ENCODE data around the gene ARID4A. TPM values are rescaled to one million over a fixed set of nuclear protein-coding genes. Genes with fewer than 3 reads are reported as not detected.
"Not testable (repeated sequence)": the region's sequence is repeated elsewhere in the genome, so short reads cannot be mapped to it uniquely, and the experiment has no call there.

The ARID4A gene
- total RNA-seq, 2 experiments from 2014 or later: 32.2 to 35.8 TPM

DNA sequence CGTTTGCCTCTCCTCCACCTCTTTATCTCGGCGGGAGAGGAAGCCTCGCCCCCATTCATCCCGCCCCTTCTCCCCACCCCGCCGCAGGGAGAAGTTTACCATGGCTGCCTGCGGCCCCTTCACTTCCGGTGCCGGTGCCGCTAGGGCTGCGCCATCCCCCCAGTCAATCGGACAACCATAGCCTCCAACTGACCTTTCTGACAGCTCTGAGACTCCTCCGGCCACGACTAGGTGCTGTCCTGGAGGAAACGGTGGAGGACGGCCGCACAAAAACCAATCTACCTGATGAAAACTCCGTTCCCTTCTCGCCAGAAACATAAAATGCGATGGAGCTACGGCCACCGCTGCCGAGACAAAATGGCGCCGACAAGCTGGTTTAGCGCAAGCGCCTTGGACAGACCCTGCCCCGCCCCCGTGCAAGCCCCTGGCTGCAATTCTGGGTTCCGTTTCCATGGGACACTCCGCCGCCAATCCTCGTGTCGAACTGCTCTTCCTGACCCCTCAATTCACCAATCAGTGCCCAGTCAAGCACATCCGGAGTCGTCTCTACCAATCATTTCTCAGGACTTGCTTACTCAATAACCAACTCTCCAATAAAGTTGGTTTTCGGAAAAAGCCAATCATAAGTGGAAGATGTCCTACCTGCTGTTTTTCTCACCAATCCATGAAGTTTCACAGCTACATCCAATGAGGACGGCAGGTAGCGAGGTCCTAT, 436 bp upstream of the ARID4A start:
- ATAC-seq (peak; percentile 88), DNase-seq (peak; percentile 99)
- Mint-ChIP-seq H3K4me3 (no peak overlapping the region), H3K27me3 (no peaks in the 10 kb centered on the region), H3K36me3 (peaks cover 38% of the 10 kb centered on the region), H3K27ac (no peak overlapping the region), H3K4me1 (peaks cover 43% of the 10 kb centered on the region), H3K9me3 (ENCODE audit: low read depth) (no peaks in the 10 kb centered on the region)
- CTCF ChIA-PET: interaction anchor here (0.7 to 2.1 kb wide), 10 partner anchors 10 to 129 kb away, joined by 3 to 11 read pairs (median 4); partner anchors contain the start of genes KIAA0586, PSMA3, TIMM9 and TOMM20L

DNA sequence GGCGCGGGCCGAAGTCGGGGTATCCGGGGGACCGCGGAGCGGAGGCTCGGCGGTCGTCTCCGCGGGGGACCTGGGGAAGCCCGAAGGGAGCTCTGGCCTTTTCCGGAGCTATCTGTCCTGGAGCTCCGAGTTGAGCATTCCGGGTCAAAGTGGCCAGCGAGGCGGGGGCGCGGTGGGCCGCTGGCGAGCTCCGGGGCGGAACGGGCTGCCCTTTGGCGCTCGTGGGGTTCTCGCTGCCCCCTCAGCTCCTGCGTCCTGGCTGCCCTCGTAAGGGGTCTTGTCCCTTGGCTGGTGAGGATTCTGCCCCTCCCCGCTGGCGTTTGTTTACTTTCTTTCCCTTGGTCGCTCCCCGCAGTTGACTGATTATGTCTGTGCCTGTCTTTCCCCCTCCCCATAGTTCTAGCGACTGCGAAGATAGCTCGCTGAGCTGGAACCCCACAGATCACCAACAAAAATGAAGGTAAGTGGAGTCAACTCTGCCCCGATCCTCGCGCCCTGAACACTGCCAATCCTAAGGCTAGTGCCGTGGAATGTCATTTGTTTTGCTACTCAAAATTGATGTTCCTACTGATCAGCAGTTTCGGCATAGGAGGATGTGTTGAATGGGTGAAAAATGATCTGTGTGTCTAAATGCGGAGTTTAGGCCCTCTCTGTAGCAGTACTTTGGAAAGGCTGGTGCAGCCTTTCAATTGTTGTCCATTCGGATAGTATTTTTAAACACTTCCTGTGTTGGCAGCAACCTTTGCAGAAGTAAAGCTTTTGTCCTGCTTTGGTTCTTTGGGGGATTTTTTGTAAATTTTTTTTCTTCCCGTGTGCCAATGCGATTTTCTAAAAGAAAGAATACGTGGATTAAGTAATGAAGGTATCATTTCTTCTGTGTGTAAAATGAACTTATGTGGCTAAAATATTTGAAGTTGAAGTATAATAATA, 1.3 kb downstream of the ARID4A start:
- CTCF ChIA-PET: interaction anchor here (1.0 kb wide), 1 partner anchor 21 kb away, joined by 3 read pairs; no protein-coding TSS in a partner anchor
- Mint-ChIP-seq H3K4me3 (peak overlapping the region; percentile 95), H3K4me1 (peaks cover 35% of the 10 kb centered on the region), H3K27ac (peak overlapping the region; percentile 85), H3K36me3 (peaks cover 33% of the 10 kb centered on the region), H3K9me3 (ENCODE audit: low read depth) (no peaks in the 10 kb centered on the region), H3K27me3 (no peaks in the 10 kb centered on the region)
- ATAC-seq: no peak
- peak; percentile 49 for DNase-seq

DNA sequence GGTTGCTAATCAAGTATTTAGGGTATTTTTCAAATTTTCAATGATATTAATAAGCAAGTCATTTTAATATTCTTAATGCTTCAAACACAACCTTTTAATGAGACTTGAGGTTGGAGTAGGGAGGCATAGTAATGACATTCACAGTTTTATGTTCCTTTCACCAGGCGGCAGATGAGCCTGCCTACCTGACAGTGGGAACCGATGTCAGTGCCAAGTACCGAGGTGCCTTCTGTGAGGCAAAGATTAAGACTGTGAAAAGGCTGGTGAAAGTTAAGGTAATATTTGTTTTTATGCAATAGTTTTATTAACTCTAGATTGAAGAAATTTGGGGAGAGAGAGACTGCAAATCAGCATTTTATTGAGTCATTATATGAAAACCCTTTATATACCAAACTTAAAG, 3.1 kb downstream of the ARID4A start:
- no peak overlapping the region for H3K27ac Mint-ChIP-seq
- H3K9me3 Mint-ChIP-seq (ENCODE audit: low read depth): no peaks in the 10 kb centered on the region
- no peaks in the 10 kb centered on the region for H3K27me3 Mint-ChIP-seq
- peaks cover 36% of the 10 kb centered on the region for H3K36me3 Mint-ChIP-seq
- no peak for DNase-seq
- CTCF ChIA-PET: no interaction called here
- peaks cover 23% of the 10 kb centered on the region for H3K4me1 Mint-ChIP-seq
- no peak overlapping the region for H3K4me3 Mint-ChIP-seq
- no peak for ATAC-seq

DNA sequence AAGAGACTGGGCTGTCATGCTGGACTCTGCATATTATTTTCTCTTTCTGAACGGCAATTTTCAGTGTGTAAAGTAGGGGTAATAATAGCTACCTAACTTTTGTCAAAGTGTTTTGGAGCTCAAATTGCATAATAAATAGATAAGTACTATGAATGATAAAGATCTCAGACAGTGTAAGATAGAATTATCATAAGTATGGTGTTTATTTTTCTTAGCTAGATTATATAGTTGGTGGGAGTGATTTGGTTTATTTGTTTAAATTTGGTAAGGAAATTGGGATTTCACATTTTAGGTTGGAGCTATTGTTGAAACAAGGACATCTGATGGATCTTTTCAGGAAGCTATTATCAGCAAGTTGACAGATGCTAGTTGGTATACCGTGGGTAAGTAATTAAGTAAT, 7.4 kb downstream of the ARID4A start:
- no peak for ATAC-seq
- no peak overlapping the region for H3K27ac Mint-ChIP-seq
- H3K9me3 Mint-ChIP-seq (ENCODE audit: low read depth): no peaks in the 10 kb centered on the region
- H3K27me3 Mint-ChIP-seq: no peaks in the 10 kb centered on the region
- H3K4me3 Mint-ChIP-seq: no peak overlapping the region
- CTCF ChIA-PET: interaction anchor here (1.0 to 2.0 kb wide), 2 partner anchors 21 to 28 kb away, joined by 4 read pairs; no protein-coding TSS in a partner anchor
- H3K4me1 Mint-ChIP-seq: peaks cover 13% of the 10 kb centered on the region
- no peak for DNase-seq
- H3K36me3 Mint-ChIP-seq: peaks cover 45% of the 10 kb centered on the region

DNA sequence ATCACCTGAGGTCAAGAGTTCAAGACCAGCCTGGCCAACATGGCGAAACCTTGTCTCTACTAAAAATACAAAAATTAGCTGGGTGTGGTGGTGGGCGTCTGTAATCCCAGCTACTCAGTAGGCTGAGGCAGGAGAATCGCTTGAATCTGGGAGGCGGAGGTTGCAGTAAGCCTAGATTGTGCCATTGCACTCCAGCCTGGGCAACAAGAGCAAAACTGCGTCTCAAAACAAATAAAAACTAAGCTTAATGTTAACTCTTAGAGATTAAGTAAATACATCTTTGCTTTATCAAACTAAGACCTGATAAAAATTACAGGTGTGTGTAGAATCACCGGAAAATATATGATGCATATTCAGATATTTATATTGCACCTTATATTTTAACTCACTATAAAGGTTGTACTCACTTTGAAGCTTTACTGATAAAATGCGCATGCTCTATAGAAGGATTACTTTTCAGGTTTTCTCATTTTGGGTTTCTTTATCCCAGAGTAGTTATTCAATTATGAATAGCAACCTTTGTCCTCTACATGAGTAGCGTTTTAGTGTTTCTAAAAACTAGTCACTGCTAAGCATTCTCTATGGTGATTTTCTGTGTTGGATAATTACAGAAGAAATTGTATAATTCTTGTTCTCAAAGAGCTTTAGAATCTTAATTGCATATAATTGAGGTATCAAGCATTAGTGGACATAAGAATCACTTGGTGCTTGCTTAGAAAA, 9.4 kb downstream of the ARID4A start:
- CTCF ChIA-PET: interaction anchor here (1.4 to 2.0 kb wide), 2 partner anchors 9 to 19 kb away, joined by 4 read pairs; partner anchors contain the start of gene ARID4A
- Mint-ChIP-seq H3K4me1 (peaks cover 6% of the 10 kb centered on the region), H3K27me3 (no peaks in the 10 kb centered on the region), H3K4me3 (no peak overlapping the region), H3K9me3 (ENCODE audit: low read depth) (no peaks in the 10 kb centered on the region), H3K27ac (no peak overlapping the region), H3K36me3 (peaks cover 40% of the 10 kb centered on the region)
- ATAC-seq (no peak), DNase-seq (no peak)

DNA sequence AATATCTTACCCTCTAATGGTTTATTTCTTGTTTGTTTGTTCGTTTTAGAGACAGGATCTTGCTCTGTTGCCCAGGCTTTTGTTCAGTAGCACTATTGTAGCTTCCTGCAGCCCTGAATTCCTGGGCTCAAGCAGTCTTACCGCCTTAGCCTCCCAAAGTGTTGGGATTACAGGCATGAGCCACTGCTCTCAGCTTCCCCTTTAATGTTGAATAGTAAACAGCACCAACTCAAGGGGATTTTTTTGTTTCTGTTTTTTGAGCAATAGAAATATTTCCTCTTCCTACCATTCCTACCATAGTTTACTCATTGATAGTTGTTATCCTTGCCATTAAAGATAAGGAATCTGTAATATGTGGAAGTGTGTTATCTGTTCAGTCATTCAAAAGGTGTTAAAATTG, 10.7 kb downstream of the ARID4A start:
- no peak overlapping the region for H3K4me3 Mint-ChIP-seq
- DNase-seq (no peak), ATAC-seq (no peak)
- H3K36me3 Mint-ChIP-seq: peaks cover 33% of the 10 kb centered on the region
- CTCF ChIA-PET: no interaction called here
- H3K27ac Mint-ChIP-seq: no peak overlapping the region
- H3K9me3 Mint-ChIP-seq (ENCODE audit: low read depth): no peaks in the 10 kb centered on the region
- H3K27me3 Mint-ChIP-seq: no peaks in the 10 kb centered on the region
- peaks cover 3% of the 10 kb centered on the region for H3K4me1 Mint-ChIP-seq

DNA sequence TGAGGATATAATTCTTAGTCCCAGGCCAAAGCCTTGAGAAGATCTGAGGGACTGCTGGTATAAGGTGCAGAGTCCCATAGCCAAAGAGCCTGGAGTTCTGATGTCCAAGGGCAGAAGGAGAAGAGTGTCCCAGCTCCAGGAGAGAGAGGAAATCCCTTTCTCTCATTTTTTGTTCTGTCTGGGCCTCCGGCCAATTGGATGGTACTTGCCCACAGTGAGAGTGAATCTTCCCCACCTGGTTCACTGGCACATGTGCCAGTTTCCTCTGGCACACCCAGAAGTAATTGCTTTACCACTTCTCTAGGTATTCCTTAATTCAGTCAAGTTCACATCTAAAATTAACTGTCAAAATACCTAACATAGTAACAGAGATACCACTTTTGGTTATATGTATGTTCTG, 15.3 kb downstream of the ARID4A start:
- Mint-ChIP-seq H3K4me1 (peaks cover 2% of the 10 kb centered on the region), H3K27ac (no peak overlapping the region), H3K9me3 (ENCODE audit: low read depth) (no peaks in the 10 kb centered on the region), H3K4me3 (no peak overlapping the region), H3K27me3 (no peaks in the 10 kb centered on the region), H3K36me3 (peaks cover 28% of the 10 kb centered on the region)
- no peak for ATAC-seq
- CTCF ChIA-PET: interaction anchor here (0.9 kb wide), 1 partner anchor 15 kb away, joined by 3 read pairs; the partner anchor contains the start of gene ARID4A
- no peak for DNase-seq

DNA sequence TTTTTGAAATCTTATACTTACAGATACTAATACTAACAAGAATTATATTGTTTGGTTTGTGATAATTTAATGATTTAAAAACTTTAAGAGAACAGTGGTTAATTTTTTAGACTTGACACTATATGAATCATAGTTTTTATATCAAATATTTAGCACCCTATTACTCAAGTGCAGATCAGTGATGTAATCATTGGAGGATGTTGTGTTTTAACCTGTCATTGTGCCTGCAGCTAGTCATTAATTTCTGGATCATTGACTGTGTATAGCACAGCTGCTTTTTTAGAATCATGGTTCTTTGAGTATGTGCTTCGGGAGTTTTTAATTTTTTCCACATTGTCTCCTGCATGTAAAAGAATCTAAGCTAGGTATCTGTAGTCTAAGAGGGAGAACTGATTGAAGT, 17.3 kb downstream of the ARID4A start:
- Mint-ChIP-seq H3K27me3 (no peaks in the 10 kb centered on the region), H3K27ac (no peak overlapping the region), H3K9me3 (ENCODE audit: low read depth) (no peaks in the 10 kb centered on the region), H3K36me3 (peaks cover 23% of the 10 kb centered on the region), H3K4me3 (no peak overlapping the region), H3K4me1 (peaks cover 2% of the 10 kb centered on the region)
- CTCF ChIA-PET: no interaction called here
- ATAC-seq: no peak
- DNase-seq: no peak

DNA sequence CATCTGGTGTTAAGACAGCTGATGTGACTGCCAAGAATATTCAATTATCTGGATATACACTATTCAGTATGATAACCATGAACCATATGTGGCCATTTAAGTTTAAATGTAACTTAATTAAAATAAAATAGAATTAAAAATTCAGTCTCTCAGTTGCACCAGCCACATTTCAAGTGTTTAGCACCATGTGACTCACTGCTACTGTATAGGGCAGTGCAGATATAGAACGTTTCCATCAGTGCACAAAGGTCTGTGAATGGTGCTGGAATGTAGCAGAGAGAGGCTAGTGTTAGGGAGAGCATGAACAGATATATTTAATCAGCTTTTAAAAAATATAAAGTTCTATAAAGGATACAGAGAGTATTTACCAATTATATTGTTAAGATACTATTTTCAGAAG, 28.7 kb downstream of the ARID4A start:
- CTCF ChIA-PET: interaction anchor here (1.4 kb wide), 1 partner anchor 20 kb away, joined by 4 read pairs; no protein-coding TSS in a partner anchor
- no peak overlapping the region for H3K27ac Mint-ChIP-seq
- ATAC-seq (no peak), DNase-seq (no peak)
- H3K4me3 Mint-ChIP-seq: no peak overlapping the region
- peaks cover 15% of the 10 kb centered on the region for H3K4me1 Mint-ChIP-seq
- H3K9me3 Mint-ChIP-seq (ENCODE audit: low read depth): no peaks in the 10 kb centered on the region
- peaks cover 32% of the 10 kb centered on the region for H3K36me3 Mint-ChIP-seq
- no peaks in the 10 kb centered on the region for H3K27me3 Mint-ChIP-seq

DNA sequence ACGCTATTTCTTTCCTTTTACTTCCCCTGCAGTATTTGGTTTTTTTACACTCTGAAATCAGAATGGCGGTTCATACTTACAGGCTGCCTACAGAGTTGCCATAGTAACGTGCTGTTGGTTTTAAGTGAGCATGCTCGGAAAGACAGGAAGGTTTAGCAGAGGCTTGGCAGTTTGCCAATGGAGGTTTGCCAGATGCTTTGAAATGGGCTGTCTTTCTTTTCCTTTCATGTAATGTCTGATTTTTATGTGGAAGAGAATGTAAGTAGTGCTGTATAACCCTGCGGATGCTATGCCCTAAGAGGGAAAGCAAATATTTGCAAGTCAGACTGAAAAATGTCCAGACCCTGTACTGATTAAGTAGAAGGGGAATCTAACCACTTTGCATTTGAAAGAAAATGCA, 32.8 kb downstream of the ARID4A start:
- H3K4me1 Mint-ChIP-seq: peaks cover 24% of the 10 kb centered on the region
- peak; percentile 98 for ATAC-seq
- CTCF ChIA-PET: no interaction called here

DNA sequence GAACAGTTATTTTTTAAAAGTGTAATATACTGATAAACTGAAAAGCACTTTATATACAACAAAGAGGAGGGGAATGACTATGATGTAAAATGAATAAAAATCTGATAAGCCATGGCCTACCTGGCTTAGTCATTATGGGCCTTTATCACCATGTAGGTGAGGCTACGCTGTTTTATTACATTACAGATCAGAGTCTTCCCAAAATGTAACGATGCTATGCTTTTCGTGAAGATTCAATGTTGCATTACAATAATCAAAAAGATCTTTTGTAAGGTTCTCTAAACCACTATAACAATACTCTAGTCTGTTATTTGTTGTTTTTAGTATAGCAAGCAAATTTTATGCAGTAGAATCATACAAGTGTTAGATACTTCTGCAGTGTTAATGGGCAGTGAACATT, 34.2 kb downstream of the ARID4A start:
- H3K4me3 Mint-ChIP-seq: no peak overlapping the region
- H3K9me3 Mint-ChIP-seq (ENCODE audit: low read depth): no peaks in the 10 kb centered on the region
- H3K36me3 Mint-ChIP-seq: peaks cover 30% of the 10 kb centered on the region
- no peak overlapping the region for H3K27ac Mint-ChIP-seq
- CTCF ChIA-PET: no interaction called here
- DNase-seq (no peak), ATAC-seq (no peak)
- H3K4me1 Mint-ChIP-seq: peaks cover 24% of the 10 kb centered on the region
- H3K27me3 Mint-ChIP-seq: no peaks in the 10 kb centered on the region

More for the DNA sequence above, 32.8 kb downstream of the ARID4A start:
- peak overlapping the region; percentile 91 for H3K27ac Mint-ChIP-seq
- peaks cover 33% of the 10 kb centered on the region for H3K36me3 Mint-ChIP-seq
- peak overlapping the region; percentile 73 for H3K4me3 Mint-ChIP-seq
- DNase-seq: peak; percentile 91
- no peaks in the 10 kb centered on the region for H3K9me3 Mint-ChIP-seq (ENCODE audit: low read depth)
- H3K27me3 Mint-ChIP-seq: no peaks in the 10 kb centered on the region

DNA sequence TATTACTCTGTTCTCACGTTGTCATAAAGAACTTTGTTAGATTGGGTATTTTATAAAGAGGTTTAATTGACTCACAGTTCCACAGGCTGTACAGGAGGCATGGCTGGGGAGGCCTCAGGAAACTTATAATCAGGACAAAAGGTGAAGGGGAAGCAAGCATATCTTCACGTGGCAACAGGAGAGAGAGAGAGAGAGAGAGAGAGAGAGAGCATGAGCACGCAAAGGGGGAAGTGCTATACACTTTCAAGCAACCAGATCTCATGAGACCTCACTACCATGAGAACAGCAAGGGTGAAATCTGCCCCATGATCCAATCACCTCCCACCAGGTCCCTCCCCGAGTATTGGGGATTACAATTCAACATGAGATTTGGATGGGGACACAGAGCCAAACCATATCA, 41.3 kb downstream of the ARID4A start:
- peaks cover 31% of the 10 kb centered on the region for H3K36me3 Mint-ChIP-seq
- H3K9me3 Mint-ChIP-seq (ENCODE audit: low read depth); DNase-seq; CTCF ChIA-PET; H3K27ac Mint-ChIP-seq; H3K4me3 Mint-ChIP-seq; H3K4me1 Mint-ChIP-seq; ATAC-seq; H3K27me3 Mint-ChIP-seq: not testable (repeated sequence)

DNA sequence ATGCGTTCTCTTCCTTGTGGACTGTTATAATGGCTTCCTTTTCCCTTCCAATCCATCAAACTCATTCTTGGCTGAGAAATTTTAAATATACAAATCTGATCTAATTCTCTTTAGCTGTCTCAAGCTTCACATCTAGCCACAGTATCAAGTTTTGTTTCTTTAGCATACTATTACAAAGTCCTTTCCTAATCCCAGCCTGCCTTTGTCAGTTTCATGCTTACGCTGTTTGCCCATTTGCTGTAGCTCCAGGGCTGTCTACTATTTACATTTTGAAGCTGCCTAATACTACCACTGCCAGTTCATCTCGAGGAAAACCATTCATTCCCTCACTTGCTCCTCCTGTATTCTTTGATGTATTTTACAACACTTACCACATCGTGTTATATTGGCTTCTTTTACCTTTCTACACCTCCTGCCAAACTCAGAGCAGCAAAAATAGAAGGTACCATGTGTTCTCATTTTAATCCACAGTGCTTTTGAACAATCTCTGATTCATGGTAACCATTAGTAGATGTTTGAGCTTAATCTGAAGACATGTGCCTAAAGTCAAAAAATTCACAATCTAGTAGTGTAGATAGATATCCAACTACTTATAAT, 42.9 kb downstream of the ARID4A start:
- Mint-ChIP-seq H3K27me3 (no peaks in the 10 kb centered on the region), H3K27ac (no peak overlapping the region), H3K36me3 (peaks cover 29% of the 10 kb centered on the region), H3K4me1 (no peaks in the 10 kb centered on the region), H3K4me3 (no peak overlapping the region), H3K9me3 (ENCODE audit: low read depth) (no peaks in the 10 kb centered on the region)
- CTCF ChIA-PET: no interaction called here
- ATAC-seq (no peak), DNase-seq (no peak)

All from activated CD8-positive, alpha-beta memory T cell treated with anti-CD3 and anti-CD28 coated beads, Interleukin-2, amount 10 ng/mL, durations not matched to agents 7 days and 5 days (primary cell).